Mesendoderm (in vitro differentiated cells): ENCODE measurements around the gene ARHGAP44.

Experiments used
- DNase-seq: peaks from one replicate; pipeline ENCODE4 v3.0.0; 2013
- H2AK5ac ChIP-seq: 2 replicates; pipeline ENCODE4 v1.6.1; 2013; ENCODE audit warnings: low read length, inconsistent platforms
- H2BK120ac ChIP-seq: 2 replicates; pipeline ENCODE4 v1.6.1; 2013; ENCODE audit warnings: low read depth, mild to moderate bottlenecking, low read length, moderate library complexity, mixed read lengths
- H2BK15ac ChIP-seq: replicated peaks from 2 replicates; pipeline ENCODE4 v1.6.1; 2013; ENCODE audit warnings: low read depth, mild to moderate bottlenecking, moderate library complexity
- H2BK5ac ChIP-seq: 2 replicates; pipeline ENCODE4 v1.6.1; 2013; ENCODE audit warnings: low read length, inconsistent platforms
- H3K18ac ChIP-seq: 2 replicates; pipeline ENCODE4 v1.6.1; 2013; ENCODE audit warnings: mild to moderate bottlenecking, low read length, mixed read lengths
- H3K23ac ChIP-seq: one replicate; pipeline ENCODE4 v1.6.1; 2013; ENCODE audit warnings: low read length
- H3K27ac ChIP-seq: 2 replicates; pipeline ENCODE4 v1.5.1; 2013; ENCODE audit warnings: low read depth, mild to moderate bottlenecking, inconsistent platforms, low read length, moderate library complexity
- H3K27me3 ChIP-seq: 2 replicates; pipeline ENCODE4 v1.6.1; 2013; ENCODE audit warnings: low read length, control low read depth, mild to moderate bottlenecking, inconsistent platforms; ENCODE audit not compliant: insufficient read depth, poor library complexity
- H3K36me3 ChIP-seq: 2 replicates; pipeline ENCODE4 v1.6.1; 2013; ENCODE audit warnings: low read length, inconsistent platforms; ENCODE audit not compliant: control insufficient read depth, insufficient read depth
- H3K4ac ChIP-seq: one replicate; pipeline ENCODE4 v1.6.1; 2013; ENCODE audit warnings: low read depth, mild to moderate bottlenecking, low read length, moderate library complexity
- H3K4me1 ChIP-seq: 2 replicates; pipeline ENCODE4 v1.6.1; 2013; ENCODE audit warnings: low read depth, low read length, inconsistent platforms; ENCODE audit not compliant: control insufficient read depth
- H3K4me2 ChIP-seq: 2 replicates; pipeline ENCODE4 v1.6.1; 2013; ENCODE audit warnings: low read length
- H3K4me3 ChIP-seq: 2 replicates; pipeline ENCODE4 v1.5.1; 2013; ENCODE audit warnings: mild to moderate bottlenecking, low read length
- H3K56ac ChIP-seq: one replicate; pipeline ENCODE4 v1.6.1; 2013; ENCODE audit warnings: low read length
- H3K79me1 ChIP-seq: 2 replicates; pipeline ENCODE4 v1.6.1; 2013; ENCODE audit warnings: low read length, inconsistent platforms
- H3K79me2 ChIP-seq: 2 replicates; pipeline ENCODE4 v1.6.1; 2013; ENCODE audit warnings: mild to moderate bottlenecking, low read length; ENCODE audit not compliant: control insufficient read depth, insufficient read depth
- H3K9ac ChIP-seq: 2 replicates; pipeline ENCODE4 v1.6.1; 2013; ENCODE audit warnings: low read length, inconsistent platforms
- H4K5ac ChIP-seq: one replicate; pipeline ENCODE4 v1.6.1; 2013; ENCODE audit warnings: low read length
- H4K8ac ChIP-seq: one replicate; pipeline ENCODE4 v1.6.1; 2013; ENCODE audit warnings: low read depth, mild to moderate bottlenecking, control low read depth, low read length, moderate library complexity
- WGBS: extraction: QIAGEN DNeasy Blood & Tissue Kit; methylation state at CpG from one replicate; pipeline ENCODE4 v1.1.7; 2013; ENCODE audit warnings: low lambda C conversion rate, missing lambda C conversion rate; ENCODE audit not compliant: insufficient coverage; ENCODE audit errors: extremely low coverage; 5-methylcytosine and 5-hydroxymethylcytosine counted together

Gene ARHGAP44

GRCh38 chr17:12773153-12773552 lies 16.1 kb upstream of the ARHGAP44 start:
- Histone ChIP-seq H3K27ac (no peak overlapping the region), H3K4ac (no peak overlapping the region), H3K56ac (no peak overlapping the region), H3K4me1 (no peaks in the 10 kb centered on the region), H3K79me1 (no peaks in the 10 kb centered on the region), H4K8ac (no peak overlapping the region), H3K4me3 (no peak overlapping the region), H2BK5ac (no peak overlapping the region), H2BK15ac (no peak overlapping the region), H3K79me2 (no peaks in the 10 kb centered on the region), H3K27me3 (no peaks in the 10 kb centered on the region), H2BK120ac (no peak overlapping the region), H3K18ac (no peak overlapping the region), H3K36me3 (no peaks in the 10 kb centered on the region), H3K4me2 (no peak overlapping the region), H4K5ac (no peak overlapping the region), H3K23ac (no peak overlapping the region), H2AK5ac (no peak overlapping the region), H3K9ac (no peak overlapping the region)
- DNase-seq: no peak
- WGBS: no CpG with 5 or more reads among the region's 1 CpG

- Histone ChIP-seq H4K8ac (no peak overlapping the region), H2BK120ac (no peak overlapping the region), H3K4me2 (peak overlapping the region; percentile 14), H3K79me2 (peaks cover 9% of the 10 kb centered on the region), H3K18ac (no peak overlapping the region), H2BK5ac (no peak overlapping the region), H3K27me3 (no peaks in the 10 kb centered on the region), H4K5ac (no peak overlapping the region), H3K9ac (no peak overlapping the region), H3K36me3 (no peaks in the 10 kb centered on the region), H2BK15ac (no peak overlapping the region), H3K79me1 (peaks cover 9% of the 10 kb centered on the region), H3K4me1 (peaks cover 5% of the 10 kb centered on the region), H3K4me3 (no peak overlapping the region), H3K27ac (no peak overlapping the region), H3K56ac (no peak overlapping the region), H2AK5ac (no peak overlapping the region), H3K4ac (no peak overlapping the region), H3K23ac (no peak overlapping the region)
- WGBS: no CpG with 5 or more reads among the region's 16 CpGs
- peak; percentile 85 for DNase-seq
Measured at GRCh38 chr17:12789075-12789480, 220 bp upstream of the ARHGAP44 start.

GRCh38 chr17:12790249-12791106 lies 1.2 kb downstream of the ARHGAP44 start:
- no peak overlapping the region for H2BK120ac ChIP-seq
- peak overlapping the region; percentile 72 for H3K4me2 ChIP-seq
- H4K5ac ChIP-seq: no peak overlapping the region
- no peak overlapping the region for H2BK15ac ChIP-seq
- H3K23ac ChIP-seq: peak overlapping the region; percentile 60
- DNase-seq: peak; percentile 69
- H3K27ac ChIP-seq: no peak overlapping the region
- H3K79me2 ChIP-seq: peaks cover 9% of the 10 kb centered on the region
- peak overlapping the region; percentile 74 for H3K4me3 ChIP-seq
- H2AK5ac ChIP-seq: no peak overlapping the region
- H4K8ac ChIP-seq: no peak overlapping the region
- peaks cover 5% of the 10 kb centered on the region for H3K4me1 ChIP-seq
- H3K18ac ChIP-seq: no peak overlapping the region
- H2BK5ac ChIP-seq: no peak overlapping the region
- H3K36me3 ChIP-seq: no peaks in the 10 kb centered on the region
- peak overlapping the region; percentile 68 for H3K9ac ChIP-seq
- H3K56ac ChIP-seq: peak overlapping the region; percentile 94
- no CpG with 5 or more reads among the region's 27 CpGs for WGBS
- H3K4ac ChIP-seq: no peak overlapping the region
- no peaks in the 10 kb centered on the region for H3K27me3 ChIP-seq
- peaks cover 12% of the 10 kb centered on the region for H3K79me1 ChIP-seq

- H4K5ac ChIP-seq: no peak overlapping the region
- H3K56ac ChIP-seq: no peak overlapping the region
- no peak overlapping the region for H3K4ac ChIP-seq
- H4K8ac ChIP-seq: no peak overlapping the region
- H2BK120ac ChIP-seq: no peak overlapping the region
- H2BK15ac ChIP-seq: no peak overlapping the region
- no peaks in the 10 kb centered on the region for H3K36me3 ChIP-seq
- H3K27me3 ChIP-seq: no peaks in the 10 kb centered on the region
- no peak overlapping the region for H2BK5ac ChIP-seq
- no CpG with 5 or more reads among the region's 6 CpGs for WGBS
- DNase-seq: no peak
- no peak overlapping the region for H3K9ac ChIP-seq
- no peak overlapping the region for H2AK5ac ChIP-seq
- H3K79me1 ChIP-seq: peaks cover 12% of the 10 kb centered on the region
- H3K4me2 ChIP-seq: no peak overlapping the region
- peaks cover 9% of the 10 kb centered on the region for H3K79me2 ChIP-seq
- no peak overlapping the region for H3K23ac ChIP-seq
- H3K4me3 ChIP-seq: no peak overlapping the region
- peaks cover 5% of the 10 kb centered on the region for H3K4me1 ChIP-seq
- H3K18ac ChIP-seq: no peak overlapping the region
- H3K27ac ChIP-seq: no peak overlapping the region
Measured at GRCh38 chr17:12794919-12795532, 5.7 kb downstream of the ARHGAP44 start.

GRCh38 chr17:12800855-12801365 lies 11.6 kb downstream of the ARHGAP44 start:
- Histone ChIP-seq H3K4me2 (no peak overlapping the region), H3K18ac (no peak overlapping the region), H3K79me1 (peaks cover 5% of the 10 kb centered on the region), H4K5ac (no peak overlapping the region), H3K23ac (no peak overlapping the region), H4K8ac (no peak overlapping the region), H3K27ac (no peak overlapping the region), H3K4me1 (no peaks in the 10 kb centered on the region), H2BK15ac (no peak overlapping the region), H3K36me3 (no peaks in the 10 kb centered on the region), H2AK5ac (no peak overlapping the region), H3K4me3 (no peak overlapping the region), H2BK120ac (no peak overlapping the region), H2BK5ac (no peak overlapping the region), H3K9ac (no peak overlapping the region), H3K79me2 (no peaks in the 10 kb centered on the region), H3K56ac (no peak overlapping the region), H3K27me3 (no peaks in the 10 kb centered on the region), H3K4ac (no peak overlapping the region)
- WGBS: no CpG with 5 or more reads among the region's 3 CpGs
- no peak for DNase-seq
